Limb (tissue), 2 donors: ENCODE data around the gene DMD.
"Not testable (repeated sequence)": the region's sequence is repeated elsewhere in the genome, so short reads cannot be mapped to it uniquely, and the experiment has no call there.

Experiments
- DNase-seq, 2 donors: peaks; one replicate each; pipeline ENCODE4 v3.0.0-alpha.2; 2016; ENCODE audit errors: extremely low spot score in 2 of 2

Gene DMD

GRCh38 chrX:32289356-32289755, 922.0 kb downstream of the DMD start:
- no peak for DNase-seq

- no peak for DNase-seq
Measured at GRCh38 chrX:32281853-32282252, 929.5 kb downstream of the DMD start.

GRCh38 chrX:32280921-32281320, 930.4 kb downstream of the DMD start:
- DNase-seq: no peak

GRCh38 chrX:32280489-32280888, 930.9 kb downstream of the DMD start:
- no peak for DNase-seq

- DNase-seq: no peak
Measured at GRCh38 chrX:32276153-32276552, 935.2 kb downstream of the DMD start.

- DNase-seq: peak in 1 of 2 donors; percentile 30
Measured at GRCh38 chrX:32269866-32270265, 941.5 kb downstream of the DMD start.

- DNase-seq: no peak
Measured at GRCh38 chrX:32268207-32268606, 943.1 kb downstream of the DMD start.

- no peak for DNase-seq
Measured at GRCh38 chrX:32267796-32268195, 943.6 kb downstream of the DMD start.

GRCh38 chrX:32246675-32247074, 964.7 kb downstream of the DMD start:
- not testable (repeated sequence) for DNase-seq

- DNase-seq: no peak
Measured at GRCh38 chrX:32195611-32196010, 1015.7 kb downstream of the DMD start.

- no peak for DNase-seq
Measured at GRCh38 chrX:32191316-32191715, 1020.0 kb downstream of the DMD start.

- no peak for DNase-seq
Measured at GRCh38 chrX:32185160-32185559, 1026.2 kb downstream of the DMD start.

- no peak for DNase-seq
Measured at GRCh38 chrX:32183066-32183465, 1028.3 kb downstream of the DMD start.

- no peak for DNase-seq
Measured at GRCh38 chrX:32176510-32176909, 1034.8 kb downstream of the DMD start.

GRCh38 chrX:32170481-32170880, 1040.9 kb downstream of the DMD start:
- no peak for DNase-seq

GRCh38 chrX:32155044-32155638, 1056.2 kb downstream of the DMD start:
- peak in 1 of 2 donors; percentile 21 for DNase-seq

- no peak for DNase-seq
Measured at GRCh38 chrX:32153585-32153984, 1057.8 kb downstream of the DMD start.

- DNase-seq: no peak
Measured at GRCh38 chrX:32150141-32150540, 1061.2 kb downstream of the DMD start.

- DNase-seq: no peak
Measured at GRCh38 chrX:32141841-32142240, 1069.5 kb downstream of the DMD start.

- DNase-seq: no peak
Measured at GRCh38 chrX:32139476-32139875, 1071.9 kb downstream of the DMD start.

GRCh38 chrX:32137525-32137924, 1073.8 kb downstream of the DMD start:
- DNase-seq: peak; percentile 18 to 46

- DNase-seq: no peak
Measured at GRCh38 chrX:32126997-32127396, 1084.4 kb downstream of the DMD start.

- DNase-seq: no peak
Measured at GRCh38 chrX:32118832-32119231, 1092.5 kb downstream of the DMD start.

- DNase-seq: no peak
Measured at GRCh38 chrX:32116047-32116446, 1095.3 kb downstream of the DMD start.
